ENCODE measurements around the gene FXYD6.
A peak's percentile ranks its signal among the peaks of the same experiment; 100 is the strongest.

FXYD6 gene

GRCh38 chr11:117841551-117842031 is 34.9 kb downstream of the FXYD6 start:
- DNase-seq: no peak

GRCh38 chr11:117840881-117841550 is 35.4 kb downstream of the FXYD6 start:
- DNase-seq: no peak

GRCh38 chr11:117839936-117840813 is 36.3 kb downstream of the FXYD6 start:
- DNase-seq: no peak

GRCh38 chr11:117839380-117839881 is 37.0 kb downstream of the FXYD6 start:
- no peak for DNase-seq

- no peak for DNase-seq
Measured at GRCh38 chr11:117838901-117839300, 37.6 kb downstream of the FXYD6 start.

- DNase-seq: no peak
Measured at GRCh38 chr11:117837791-117838190, 38.7 kb downstream of the FXYD6 start.

GRCh38 chr11:117837070-117837776 is 39.2 kb downstream of the FXYD6 start:
- no peak for DNase-seq

GRCh38 chr11:117836077-117836960 is 40.1 kb downstream of the FXYD6 start:
- DNase-seq: no peak

- no peak for DNase-seq
Measured at GRCh38 chr11:117835576-117835975, 40.9 kb downstream of the FXYD6 start.

GRCh38 chr11:117834838-117835443 is 41.5 kb downstream of the FXYD6 start:
- no peak for DNase-seq

- no peak for DNase-seq
Measured at GRCh38 chr11:117834068-117834810, 42.2 kb downstream of the FXYD6 start.

GRCh38 chr11:117833401-117833891 is 43.0 kb downstream of the FXYD6 start:
- peak; percentile 93 for DNase-seq

- DNase-seq: no peak
Measured at GRCh38 chr11:117832511-117832910, 43.9 kb downstream of the FXYD6 start.

GRCh38 chr11:117831661-117832415 is 44.6 kb downstream of the FXYD6 start:
- DNase-seq: no peak

- no peak for DNase-seq
Measured at GRCh38 chr11:117830674-117831351, 45.6 kb downstream of the FXYD6 start.

GRCh38 chr11:117830072-117830471 is 46.4 kb downstream of the FXYD6 start:
- DNase-seq: no peak

GRCh38 chr11:117829369-117829725 is 47.1 kb downstream of the FXYD6 start:
- no peak for DNase-seq

- no peak for DNase-seq
Measured at GRCh38 chr11:117828611-117829368, 47.7 kb downstream of the FXYD6 start.
